GM12878 (cell line): Measurements from ENCODE around the gene PDE11A. TPM values are rescaled to one million over a fixed set of nuclear protein-coding genes. Genes with fewer than 3 reads are reported as not detected.

ENCODE experiments used
- ATAC-seq: fragments of 200-7000 bp; cut with Tn5 transposase; 3 replicates; pipeline ENCODE4 v1.9.1; 2020; ENCODE audit warnings: mild to moderate bottlenecking, moderate library complexity
- BruUV-seq: library from RNA; stranded (reverse); fragments of 400-500 nt; replicated peaks from 2 replicates; lab custom pipeline; 2021; lab: Mats Ljungman, UMichigan
- CTCF ChIA-PET: fragments of 300-600 bp; sonication (Branson Sonifier 250); formaldehyde crosslinking; extraction: SDS; loops from one replicate; lab custom pipeline; 2021; ENCODE audit warnings: inconsistent platforms; lab: Yijun Ruan, JAX
- POLR2A ChIA-PET: fragments of 350-600 bp; formaldehyde crosslinking; extraction: SDS; loops from one replicate; lab custom pipeline; 2021; ENCODE audit warnings: inconsistent platforms; lab: Charles Lee
- RAD21 ChIA-PET: fragments of 300-600 bp; sonication (Branson Sonifier 250); formaldehyde crosslinking; loops from one replicate; lab custom pipeline; 2023; ENCODE audit warnings: antibody characterized with exemption; ENCODE audit not compliant: unreplicated experiment; lab: Charles Lee
- SMC1A ChIA-PET: fragments of 300-600 bp; sonication (Branson Sonifier 250); formaldehyde crosslinking; loops from one replicate; lab custom pipeline; 2023; ENCODE audit not compliant: unreplicated experiment, uncharacterized antibody; lab: Charles Lee
- DNase-seq: peaks from one replicate; pipeline ENCODE4 v3.0.0-alpha.2; 2011; ENCODE audit warnings: low read depth, low spot score
- FAIRE-seq: peaks from 3 replicates; lab custom pipeline; 2011; peaks lifted over from hg19 to GRCh38; lab: Jason Lieb, UNC
- H2AFZ ChIP-seq: 2 replicates; pipeline ENCODE4 v1.6.0; 2011; ENCODE audit warnings: low read depth, low read length, control low read depth; ENCODE audit not compliant: control insufficient read depth
- H3K27ac ChIP-seq: 2 replicates; pipeline ENCODE4 v1.5.1; 2011; ENCODE audit warnings: control low read depth; ENCODE audit not compliant: control insufficient read depth, insufficient read depth
- H3K27me3 ChIP-seq, 2 experiments: replicated peaks in 1 of 2; 2 replicates each; pipeline versions ENCODE4 v1.6.0 to v1.6.1; 2011; ENCODE audit warnings: low read length in 1 of 2; ENCODE audit not compliant: control insufficient read depth in 2 of 2, insufficient read depth in 2 of 2
- H3K36me3 ChIP-seq, 2 experiments: 2 replicates each; pipeline ENCODE4 v1.5.1; 2011; ENCODE audit warnings: low read length in 1 of 2; ENCODE audit not compliant: control insufficient read depth in 2 of 2, insufficient read depth in 2 of 2
- H3K4me1 ChIP-seq: 2 replicates; pipeline ENCODE4 v1.6.1; 2011; ENCODE audit warnings: mild to moderate bottlenecking, low read length, moderate library complexity, mixed read lengths; ENCODE audit not compliant: control insufficient read depth, insufficient read depth
- H3K4me2 ChIP-seq: 2 replicates; pipeline ENCODE4 v1.6.0; 2011; ENCODE audit warnings: control low read depth; ENCODE audit not compliant: control insufficient read depth, insufficient read depth
- H3K4me3 ChIP-seq: fragments of 200-600 bp; sonication (generic); 2 replicates; pipeline ENCODE4 v1.5.1; 2016
- H3K79me2 ChIP-seq: 2 replicates; pipeline ENCODE4 v1.6.0; 2011; ENCODE audit warnings: low read length; ENCODE audit not compliant: control insufficient read depth, insufficient read depth
- H3K9ac ChIP-seq: 2 replicates; pipeline ENCODE4 v1.8.0; 2011; ENCODE audit warnings: low read length, control low read depth, mixed read lengths; ENCODE audit not compliant: control insufficient read depth, insufficient read depth
- H3K9me3 ChIP-seq: replicated peaks from 3 replicates; pipeline ENCODE4 v1.5.1; 2011; ENCODE audit warnings: mild to moderate bottlenecking, low read length; ENCODE audit not compliant: control insufficient read depth, insufficient read depth
- H4K20me1 ChIP-seq: 2 replicates; pipeline ENCODE4 v1.6.0; 2011; ENCODE audit not compliant: control insufficient read depth, insufficient read depth
- ELK1 ChIP-seq: IDR thresholded peaks from 2 replicates; pipeline ENCODE4 v1.6.1; 2012; ENCODE audit warnings: low read depth, low read length, improper control_type of control experiment
- HDGF ChIP-seq: fragments of 450-650 bp; IDR thresholded peaks from 2 replicates; pipeline ENCODE4 v1.6.1; 2016; ENCODE audit warnings: antibody characterized with exemption
- NFYB ChIP-seq: IDR thresholded peaks from 2 replicates; pipeline ENCODE4 v1.6.1; 2011; ENCODE audit warnings: low read depth, mild to moderate bottlenecking, low read length, improper control_type of control experiment, moderate library complexity; ENCODE audit not compliant: insufficient read depth
- WGBS: methylation state at CpG from one replicate; pipeline ENCODE4 v1.1.6; 2016; ENCODE audit warnings: low lambda C conversion rate; ENCODE audit not compliant: insufficient replicate concordance, insufficient coverage; ENCODE audit errors: missing lambda C conversion rate; 5-methylcytosine and 5-hydroxymethylcytosine counted together
- in situ Hi-C: fragments of 300-500 bp; cut with MboI; formaldehyde crosslinking; loops from 9 replicates; pipeline ENCODE4 v1.14.3; 2018; ENCODE audit warnings: mixed read lengths
- intact Hi-C: fragments of 100-400 bp; cut with micrococcal nuclease; formaldehyde crosslinking; loops from one replicate; pipeline ENCODE4 v1.14.2; 2022; ENCODE audit not compliant: unreplicated experiment
- polyA plus RNA-seq, 11 experiments: library from polyadenylated mRNA; depleted of rRNA in 4 of 11; unstranded in 6 of 11; stranded (reverse) in 5 of 11; fragments of >200 nt; fragmentation: Nextera tagmentation in 4 of 11; fragmentation: Illumina TruSeq in 1 of 11; extraction: Ambion mirVana in 4 of 11; extraction: Trizol in 1 of 11; gene quantifications; 1 replicate in 1 of 11; 2 replicates in 10 of 11; pipeline versions ENCODE4 v1.2.1 to v1.2.3, GENCODE V29; 2011 to 2016; ENCODE audit warnings: inconsistent platforms in 2 of 11, missing spikeins in 2 of 11, low read depth in 1 of 11
- total RNA-seq, 4 experiments: library from RNA; depleted of rRNA in 3 of 4; stranded (reverse); fragments of >200 nt in 3 of 4; fragmentation: Illumina TruSeq in 1 of 4; extraction: Trizol in 1 of 4; gene quantifications; 2 replicates each; pipeline versions ENCODE4 v1.2.1 to v1.2.3, GENCODE V29; 2013 to 2021

PDE11A gene
- total and polyA plus RNA-seq, 10 of the 15 experiments (the other 5 are each of a cell fraction or from before 2014, with no cell fraction given): 0.01 to 0.17 (median 0.06) TPM; not detected in 5

GRCh38 chr2:178114462-178114861, 41.9 kb upstream of the PDE11A start:
- TF ChIP-seq NFYB (no peak), ELK1 (no peak), HDGF (0 out of 2 replicates have a peak, but pooled peaks have one; percentile 28)
- H3K27me3 ChIP-seq: no peaks in the 10 kb centered on the region
- peak; percentile 59 for ATAC-seq
- WGBS: 21% methylated on average over 2 of the region's 2 CpGs
- peak overlapping the region; percentile 79 for H3K4me2 ChIP-seq
- no peak for DNase-seq
- no TSS peak for BruUV-seq
- H3K9ac ChIP-seq: peak overlapping the region; percentile 79
- in situ Hi-C loops (loop anchor here (5.0 kb wide), 2 partner anchors 168 to 303 kb away; no protein-coding TSS in a partner anchor), intact Hi-C loops (loop anchor here (5.0 kb wide), 2 partner anchors 283 to 408 kb away; no protein-coding TSS in a partner anchor)
- peak; percentile 91 for FAIRE-seq
- CTCF ChIA-PET: interaction anchor here (0.6 to 5.3 kb wide), 11 partner anchors 8 to 302 kb away, joined by 3 to 101 read pairs (median 3); no protein-coding TSS in a partner anchor
- no peaks in the 10 kb centered on the region for H3K36me3 ChIP-seq
- SMC1A ChIA-PET: interaction anchor here (0.9 to 4.6 kb wide), 6 partner anchors 9 to 334 kb away, joined by 4 to 29 read pairs (median 6); no protein-coding TSS in a partner anchor
- peaks cover 12% of the 10 kb centered on the region for H3K4me1 ChIP-seq
- H4K20me1 ChIP-seq: no peaks in the 10 kb centered on the region
- no peaks in the 10 kb centered on the region for H3K9me3 ChIP-seq
- RAD21 ChIA-PET: interaction anchor here (0.6 to 1.5 kb wide), 9 partner anchors 17 to 305 kb away, joined by 3 to 7 read pairs (median 3); no protein-coding TSS in a partner anchor
- H3K79me2 ChIP-seq: peaks cover 17% of the 10 kb centered on the region
- peak overlapping the region; percentile 92; the same call in 1 of the 2 replicates for H3K4me3 ChIP-seq
- H2AFZ ChIP-seq: peak overlapping the region; percentile 61
- POLR2A ChIA-PET: interaction anchor here (0.7 to 1.3 kb wide), 3 partner anchors 22 to 290 kb away, joined by 3 read pairs; no protein-coding TSS in a partner anchor
- peak overlapping the region; percentile 68 for H3K27ac ChIP-seq
